HG03103 (cell line): ENCODE measurements around the gene ZNF211.

ENCODE experiments used
- ATAC-seq: cut with Tn5 transposase; IDR thresholded peaks from one replicate; pipeline ENCODE4 v1.9.1; 2021; ENCODE audit warnings: low read depth; ENCODE audit not compliant: unreplicated experiment

ZNF211 gene

DNA sequence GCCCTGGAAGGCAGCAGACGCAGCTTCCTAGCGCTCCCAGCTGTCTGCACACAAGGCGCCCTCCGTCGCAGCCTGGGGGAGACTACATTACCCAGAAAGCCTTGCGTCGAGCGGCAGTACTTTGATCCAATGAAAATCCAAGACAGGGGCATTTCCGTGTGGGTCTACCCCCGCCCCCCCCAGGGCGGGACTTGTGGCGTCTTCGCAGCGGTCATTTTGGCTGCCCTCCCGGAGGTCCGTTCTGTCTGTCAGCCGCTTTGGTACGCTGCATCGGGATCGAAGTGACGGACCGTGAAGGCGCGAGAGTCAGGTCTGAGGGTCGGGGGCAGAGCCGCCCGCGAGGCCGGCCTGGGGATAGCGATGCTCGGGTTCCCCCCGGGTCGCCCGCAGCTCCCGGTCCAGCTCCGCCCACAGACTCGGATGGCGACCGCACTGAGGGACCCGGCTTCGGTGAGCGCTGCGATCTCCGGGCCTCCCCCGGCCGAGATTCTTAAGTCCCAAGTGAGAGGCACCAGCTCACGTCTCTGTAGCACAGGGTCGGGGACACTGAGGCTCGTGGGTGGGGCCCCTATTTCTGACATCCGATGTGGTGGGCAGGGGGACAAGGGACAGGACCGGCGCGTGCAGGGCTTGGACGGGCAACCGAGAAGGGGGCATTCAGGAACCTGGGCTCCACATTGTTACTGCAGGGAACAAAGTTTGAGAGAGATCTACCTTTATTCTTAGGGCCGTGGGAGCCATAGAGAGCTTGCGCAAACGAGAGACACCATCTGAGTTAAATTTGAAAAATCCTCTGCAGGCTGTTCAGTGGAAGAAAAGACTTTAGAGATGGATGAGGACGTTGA lies at the start of gene ZNF211:
Gene ZNF211 (plus strand): TSS at position 182 of the 845 bp plus-strand sequence. CDS start 179 bp downstream, at position 361.
- peak; percentile 97 for ATAC-seq

DNA sequence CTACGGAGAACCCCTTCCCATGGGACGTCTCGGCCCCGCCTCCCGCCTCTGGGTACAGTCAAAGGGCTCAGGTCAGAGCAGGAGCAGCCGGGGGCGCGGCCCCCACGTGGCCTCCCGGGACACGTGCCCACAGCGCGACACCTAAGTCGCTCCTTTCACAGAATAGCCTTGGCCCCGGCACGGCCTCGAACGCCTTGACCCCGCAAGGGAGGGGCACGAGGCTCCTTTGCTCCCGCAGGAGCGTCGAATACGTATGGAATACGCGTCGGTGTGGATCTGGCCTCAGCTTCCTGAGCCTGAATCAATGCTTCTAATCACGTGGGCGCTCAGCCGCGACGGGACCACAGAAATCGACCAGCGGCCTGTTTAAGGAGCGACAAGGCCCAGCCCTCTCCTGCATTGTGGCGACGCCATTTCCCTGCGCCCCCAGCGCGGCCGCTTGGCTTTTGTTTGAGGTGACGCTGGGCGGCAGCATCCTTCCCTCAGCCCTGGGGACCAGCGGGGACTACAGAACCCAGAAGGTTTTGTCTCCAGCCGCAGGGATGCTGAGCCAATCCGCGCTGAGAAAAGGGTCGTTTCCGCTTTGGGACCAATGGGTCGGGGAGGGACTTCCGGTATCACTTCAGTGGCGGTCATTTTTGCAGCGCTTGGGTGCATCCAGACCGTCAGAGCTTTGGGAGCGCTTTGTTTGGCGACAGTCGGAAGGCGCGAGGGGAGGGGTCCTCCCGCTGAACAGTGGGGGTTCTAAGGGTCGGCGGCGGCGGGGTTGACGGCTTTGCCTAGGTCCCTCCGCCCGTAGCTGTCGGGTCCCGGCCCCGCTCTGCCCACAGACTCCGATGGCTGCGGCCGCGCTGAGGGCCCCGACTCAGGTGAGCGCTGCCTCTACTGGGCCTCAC lies 49.2 kb upstream of the ZNF211 start, which contains the start of gene ZIK1:
Gene ZIK1 (plus strand): TSS at position 625 of the 896 bp plus-strand sequence. CDS start 212 bp downstream, at position 837.
- peak; percentile 85 for ATAC-seq

DNA sequence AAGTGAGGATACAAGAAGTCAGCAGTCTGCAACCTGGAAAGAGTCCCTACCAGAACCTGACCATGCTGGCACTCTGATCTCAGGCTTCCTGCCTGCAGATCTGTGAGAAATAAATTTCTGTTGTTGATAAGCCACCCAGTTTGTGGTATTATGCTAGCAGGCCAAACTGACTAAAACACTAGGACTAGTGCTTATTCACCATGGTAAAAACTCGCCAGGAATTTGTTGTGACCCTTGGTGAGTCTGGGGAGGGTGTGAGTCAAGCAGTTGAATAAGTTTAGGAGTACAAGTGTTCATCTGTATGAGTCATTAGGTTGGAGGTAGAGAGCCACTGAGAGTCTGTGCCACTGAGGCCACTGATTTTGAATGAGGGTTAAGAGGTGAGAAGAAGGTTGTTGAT lies 45.4 kb upstream of the ZNF211 start:
- ATAC-seq, result no peak

DNA sequence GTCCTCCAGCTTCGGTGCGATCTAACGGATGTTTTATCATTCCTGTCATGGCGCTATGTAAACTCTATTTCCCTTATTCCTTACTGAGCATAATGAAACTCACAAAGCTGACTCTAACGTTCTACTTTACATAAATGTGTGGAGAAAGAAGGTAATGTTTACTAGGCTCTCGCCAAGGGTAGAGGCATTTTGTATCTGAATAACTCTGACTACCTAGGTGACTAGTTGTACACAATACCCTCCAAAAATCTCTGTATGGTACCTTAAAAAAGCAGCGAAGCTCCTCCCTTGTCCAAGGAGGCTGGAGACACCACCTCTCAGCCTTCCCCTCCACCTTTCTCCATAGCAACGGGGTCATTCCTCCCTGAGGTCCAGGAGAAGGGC lies 33.6 kb upstream of the ZNF211 start:
- ATAC-seq, result peak; percentile 8

DNA sequence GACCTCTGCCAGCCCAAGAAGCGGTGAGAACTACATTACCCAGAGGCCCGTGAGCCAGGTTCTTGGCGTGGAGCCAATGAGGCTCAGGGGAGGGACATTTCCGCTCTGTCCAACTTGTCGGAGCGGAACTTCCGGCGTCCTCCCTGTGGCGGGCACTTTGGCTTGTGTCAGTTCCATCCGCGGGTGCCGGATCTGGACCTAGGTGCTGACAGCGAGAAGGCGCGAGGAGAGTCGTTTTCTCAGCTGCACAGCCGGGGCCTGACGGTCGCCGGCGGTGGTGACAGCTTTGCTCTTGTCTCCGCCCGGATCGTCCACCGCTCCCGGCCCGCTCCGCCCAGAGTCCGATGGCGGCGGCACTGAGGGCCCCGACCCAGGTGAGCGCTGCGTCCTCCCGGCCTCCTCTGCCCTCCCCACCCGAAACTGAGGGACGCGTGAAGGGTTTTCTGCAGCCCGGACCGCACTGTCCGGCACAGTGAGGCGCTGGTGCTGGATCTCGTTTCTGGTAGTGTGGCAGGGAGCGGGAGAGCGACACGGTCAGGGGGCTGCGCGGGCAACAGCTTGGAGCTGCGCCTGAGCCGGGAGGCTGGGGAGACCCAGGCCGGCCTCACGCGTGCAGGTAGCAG lies 33.1 kb upstream of the ZNF211 start, which contains the start of gene ZNF530:
Gene ZNF530 (plus strand): TSS at position 125 of the 623 bp plus-strand sequence. CDS start 4,461 bp downstream, outside the sequence.
- peak; percentile 93 for ATAC-seq

DNA sequence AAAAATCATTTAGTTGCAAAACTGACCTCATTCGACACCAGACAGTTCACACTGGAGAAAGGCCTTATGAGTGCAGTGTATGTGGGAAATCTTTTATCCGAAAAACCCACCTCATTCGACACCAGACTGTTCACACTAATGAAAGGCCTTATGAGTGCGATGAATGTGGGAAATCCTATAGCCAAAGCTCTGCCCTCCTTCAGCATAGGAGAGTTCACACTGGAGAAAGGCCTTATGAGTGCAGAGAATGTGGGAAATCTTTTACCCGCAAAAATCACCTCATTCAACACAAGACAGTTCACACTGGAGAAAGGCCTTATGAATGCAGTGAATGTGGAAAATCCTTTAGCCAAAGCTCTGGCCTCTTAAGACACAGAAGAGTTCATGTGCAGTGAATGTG lies 26.0 kb upstream of the ZNF211 start:
- ATAC-seq, result no peak

DNA sequence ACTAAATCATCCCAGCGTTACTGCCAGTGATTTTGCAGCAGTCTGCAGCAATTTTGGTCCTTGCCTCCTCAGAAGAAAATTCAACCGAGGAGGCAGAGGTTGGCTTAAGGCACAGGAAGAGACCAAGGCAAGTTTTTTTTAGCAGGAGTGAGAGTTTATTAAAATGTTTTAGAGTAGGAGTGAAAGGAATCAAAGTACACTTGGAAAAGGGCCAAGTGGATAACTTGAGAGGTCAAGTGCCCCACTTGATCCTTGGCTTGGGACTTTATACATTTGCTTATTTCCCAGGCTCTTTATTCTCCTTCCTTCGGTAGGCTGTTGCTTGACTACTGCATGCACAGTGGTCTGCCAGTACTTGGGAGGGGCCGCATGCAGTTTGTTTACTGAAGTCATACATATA lies 21.9 kb upstream of the ZNF211 start:
- no peak for ATAC-seq

DNA sequence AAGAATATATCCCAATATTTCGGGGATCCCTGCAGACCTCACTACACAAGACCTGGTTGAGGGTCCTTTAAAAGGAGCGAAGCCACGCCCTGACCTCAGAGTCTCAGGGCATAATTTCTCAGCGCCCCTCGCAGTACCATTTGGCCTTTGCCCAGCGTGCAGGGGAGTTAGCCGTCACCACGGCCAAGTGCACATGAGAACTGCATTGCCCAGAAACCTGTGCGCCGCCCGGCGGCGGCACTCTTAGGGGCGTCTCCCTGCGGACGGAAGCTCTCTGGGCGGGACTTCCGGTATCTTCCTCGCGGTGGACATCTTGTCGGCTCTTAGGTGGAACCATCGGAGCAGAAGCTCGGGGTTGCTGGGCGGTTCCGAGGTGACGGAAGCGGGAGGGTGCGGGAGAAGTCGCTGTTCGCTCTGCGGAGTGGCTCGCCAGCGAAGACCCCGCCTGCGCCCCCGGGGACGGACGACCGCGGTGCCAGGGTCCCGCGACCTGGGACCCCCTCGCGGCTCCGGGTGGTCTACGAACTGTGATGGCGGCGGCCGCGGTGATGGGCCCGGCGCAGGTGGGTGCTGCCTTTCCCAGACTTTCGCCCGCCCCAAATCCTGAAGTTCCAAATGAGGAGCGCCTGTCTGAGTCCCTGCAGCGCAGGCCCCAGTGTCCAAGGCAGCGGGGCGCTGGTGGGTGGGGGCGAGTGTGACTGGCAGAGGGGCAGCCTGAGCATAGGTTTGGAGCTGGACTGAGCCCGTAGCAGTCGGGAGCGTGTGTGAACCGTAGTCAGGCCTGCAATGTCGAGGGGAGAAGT lies 18.8 kb upstream of the ZNF211 start, which contains the start of gene ZNF134:
Gene ZNF134 (plus strand): TSS at position 302 of the 803 bp plus-strand sequence. CDS start 5,227 bp downstream, outside the sequence.
- ATAC-seq, result peak; percentile 92

DNA sequence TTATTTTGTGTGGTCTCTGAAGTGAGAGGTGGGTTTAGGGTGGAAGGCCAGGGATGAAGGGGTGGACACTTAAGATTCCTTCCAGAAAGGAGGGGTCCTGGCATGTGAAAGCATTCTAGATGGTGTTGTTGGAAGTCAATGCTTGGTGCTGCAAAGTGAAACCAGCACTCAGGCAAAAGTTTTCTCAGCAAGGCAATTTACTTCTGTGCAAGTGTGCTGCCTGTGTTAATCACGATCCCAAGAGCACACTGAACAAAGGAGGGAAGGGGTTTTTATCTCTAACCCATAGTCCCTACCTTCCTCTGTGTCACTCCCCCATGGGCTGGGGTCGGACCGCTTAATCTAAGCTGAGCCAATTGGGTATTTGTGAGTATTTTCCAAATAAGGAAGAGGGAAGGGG lies 17.6 kb upstream of the ZNF211 start:
- no peak for ATAC-seq

DNA sequence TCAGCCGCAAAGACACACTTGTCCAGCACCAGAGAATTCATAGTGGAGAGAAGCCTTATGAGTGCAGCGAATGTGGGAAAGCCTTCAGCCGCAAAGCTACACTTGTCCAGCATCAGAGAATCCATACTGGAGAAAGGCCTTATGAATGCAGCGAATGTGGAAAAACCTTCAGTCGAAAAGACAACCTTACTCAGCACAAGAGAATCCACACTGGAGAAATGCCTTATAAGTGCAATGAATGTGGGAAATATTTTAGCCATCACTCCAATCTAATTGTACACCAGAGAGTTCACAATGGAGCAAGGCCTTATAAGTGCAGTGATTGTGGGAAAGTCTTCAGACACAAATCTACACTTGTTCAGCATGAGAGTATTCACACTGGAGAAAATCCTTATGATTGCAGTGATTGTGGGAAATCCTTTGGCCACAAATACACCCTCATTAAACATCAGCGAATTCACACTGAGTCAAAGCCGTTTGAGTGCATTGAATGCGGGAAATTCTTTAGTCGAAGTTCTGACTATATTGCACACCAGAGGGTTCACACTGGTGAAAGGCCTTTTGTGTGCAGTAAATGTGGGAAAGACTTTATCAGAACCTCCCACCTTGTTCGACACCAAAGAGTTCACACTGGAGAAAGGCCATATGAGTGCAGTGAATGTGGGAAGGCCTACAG lies 12.2 kb upstream of the ZNF211 start:
- ATAC-seq, result no peak

DNA sequence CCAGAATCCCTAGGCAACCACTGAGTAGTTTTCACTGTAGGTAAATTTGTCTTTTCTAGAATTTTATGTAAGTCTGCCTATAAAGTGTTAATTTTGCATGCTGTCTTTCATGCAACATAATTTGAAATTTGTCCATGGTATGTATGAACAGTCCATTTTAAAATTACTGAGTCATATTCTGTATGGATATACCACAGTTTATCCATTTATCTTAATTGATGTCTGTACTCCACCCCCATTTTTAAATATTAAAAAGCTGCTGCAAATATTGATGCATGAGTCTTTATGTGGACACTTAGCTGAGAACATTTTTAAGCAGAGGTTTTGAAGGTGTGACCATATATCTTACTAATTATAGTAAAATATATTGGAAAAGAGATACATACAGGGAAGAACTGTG lies 9.9 kb upstream of the ZNF211 start:
- no peak for ATAC-seq

DNA sequence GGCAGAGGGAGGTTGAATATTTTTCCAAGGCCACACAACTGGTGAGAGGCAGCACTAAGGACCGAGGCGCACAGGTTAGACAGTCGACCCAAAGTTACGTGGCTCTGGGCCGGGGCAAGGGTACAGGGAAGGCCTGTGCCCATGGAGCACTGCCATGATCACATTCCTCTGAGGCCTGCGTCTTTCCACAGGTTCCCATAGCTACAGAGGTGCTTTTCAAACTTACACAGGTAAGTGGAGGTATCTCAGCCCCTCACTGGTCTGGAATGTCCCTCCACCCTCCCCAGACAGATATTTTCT lies 814 bp downstream of the ZNF211 start:
- ATAC-seq, result no peak

DNA sequence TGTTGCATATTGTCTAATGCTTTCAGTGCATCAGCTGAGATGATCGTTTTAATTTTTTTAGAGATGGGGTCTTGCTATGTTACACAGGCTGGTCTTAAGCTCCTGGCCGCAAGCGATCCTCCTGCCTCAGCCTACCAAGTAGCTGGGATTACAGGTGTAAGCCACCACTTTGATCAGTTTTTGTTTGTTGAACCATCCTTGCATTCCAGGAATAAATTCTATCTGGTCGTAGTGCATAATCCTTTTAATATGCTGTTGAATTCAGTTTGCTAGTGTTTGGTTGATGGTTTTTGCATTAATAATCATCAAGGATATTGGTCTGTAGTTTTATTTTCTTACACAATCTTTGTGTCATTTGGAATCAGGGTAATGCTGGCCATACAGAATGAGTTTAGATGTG lies 4.4 kb downstream of the ZNF211 start:
- no peak for ATAC-seq

DNA sequence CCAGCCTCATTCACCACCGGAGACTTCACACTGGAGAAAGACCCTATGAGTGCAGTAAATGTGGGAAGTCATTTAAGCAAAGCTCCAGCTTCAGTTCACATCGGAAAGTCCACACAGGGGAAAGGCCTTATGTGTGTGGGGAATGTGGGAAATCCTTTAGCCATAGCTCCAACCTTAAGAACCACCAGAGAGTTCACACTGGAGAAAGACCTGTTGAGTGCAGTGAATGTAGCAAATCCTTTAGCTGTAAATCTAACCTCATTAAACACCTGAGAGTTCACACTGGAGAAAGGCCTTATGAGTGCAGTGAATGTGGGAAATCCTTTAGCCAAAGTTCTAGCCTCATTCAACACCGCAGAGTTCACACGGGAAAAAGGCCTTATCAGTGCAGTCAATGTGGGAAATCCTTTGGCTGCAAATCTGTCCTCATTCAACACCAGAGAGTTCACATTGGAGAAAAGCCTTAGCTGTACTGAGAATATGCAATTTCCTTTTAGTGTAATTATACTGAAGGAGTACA lies 8.8 kb downstream of the ZNF211 start:
- ATAC-seq, result no peak

DNA sequence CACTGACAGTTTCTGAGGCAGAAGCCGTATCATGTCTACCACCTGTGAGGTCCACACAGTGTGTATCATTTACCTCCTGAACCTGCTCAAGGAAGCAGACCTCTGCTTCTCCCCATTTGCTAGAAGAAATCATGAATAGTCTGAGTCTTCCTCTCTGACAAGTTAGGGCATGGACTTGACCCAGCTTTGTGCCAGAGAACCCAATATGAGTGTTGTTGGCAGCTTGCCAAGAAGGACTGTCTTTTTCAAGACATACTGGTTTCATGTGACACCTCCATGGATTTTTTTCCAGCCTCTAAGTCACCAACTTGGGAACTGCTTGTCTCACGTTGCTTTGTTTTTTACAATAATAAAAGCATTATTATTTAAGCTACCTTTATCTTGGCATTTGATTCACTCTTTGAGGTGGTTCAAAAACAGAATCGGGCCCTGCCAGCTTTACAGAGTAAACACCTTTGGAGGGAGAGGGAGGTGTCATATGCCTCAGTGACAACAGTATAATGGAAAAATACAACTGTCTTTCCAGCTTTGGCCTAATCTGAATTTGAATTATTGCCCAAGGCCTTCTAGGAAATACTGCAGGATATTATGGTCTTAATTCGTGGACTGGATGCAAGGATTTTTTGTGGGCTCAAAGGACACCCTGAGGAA lies 9.6 kb downstream of the ZNF211 start:
- no peak for ATAC-seq

DNA sequence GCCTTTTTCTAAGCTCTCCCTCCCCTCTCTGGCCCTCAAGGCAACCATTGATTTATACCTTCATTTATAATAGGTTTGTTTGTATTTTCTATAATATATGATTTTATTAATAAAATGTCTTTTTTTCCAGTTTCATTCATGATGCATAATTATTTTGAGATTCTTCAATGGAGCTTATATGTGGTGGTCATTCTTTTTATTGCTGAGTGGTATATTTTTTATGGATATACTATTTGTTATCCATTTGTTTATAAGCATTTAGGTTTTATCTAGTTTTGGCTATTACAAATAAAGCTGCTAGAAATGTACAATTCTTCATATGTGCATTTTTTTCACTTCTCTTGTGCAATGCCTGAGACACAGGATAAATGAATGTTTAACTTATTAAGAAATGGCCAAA lies 10.8 kb downstream of the ZNF211 start:
- ATAC-seq, result no peak

DNA sequence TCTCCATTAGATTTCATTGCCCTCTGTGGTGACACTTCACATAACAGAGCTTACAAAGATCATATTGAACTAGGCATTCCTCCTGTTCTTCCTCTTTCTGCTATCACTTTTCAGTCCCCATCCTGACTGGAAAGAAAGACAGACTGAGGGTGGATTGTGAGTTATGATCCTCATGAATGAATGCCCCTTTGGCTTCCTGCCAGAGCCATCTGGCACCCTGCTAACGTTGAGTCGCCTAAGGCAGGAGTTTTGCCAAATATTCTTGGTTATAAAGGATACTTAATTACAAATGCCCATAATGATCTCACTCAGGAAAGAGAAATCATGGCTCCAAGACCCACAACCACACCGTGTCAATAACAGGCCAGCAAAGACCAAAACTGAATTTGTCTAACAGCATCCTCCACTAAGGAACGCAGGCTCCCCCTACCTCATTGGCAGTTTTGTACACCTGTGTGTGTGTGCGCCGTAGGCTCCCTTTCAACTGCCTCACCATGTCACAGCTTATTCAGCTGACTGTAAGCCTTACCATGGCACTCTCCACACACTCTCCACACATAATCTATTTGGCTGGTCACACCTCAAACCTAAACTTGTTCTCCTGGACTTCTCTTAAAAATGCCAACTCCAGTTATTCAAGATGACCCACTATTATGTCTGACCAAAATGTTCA lies 15.5 kb downstream of the ZNF211 start:
- ATAC-seq, result no peak

DNA sequence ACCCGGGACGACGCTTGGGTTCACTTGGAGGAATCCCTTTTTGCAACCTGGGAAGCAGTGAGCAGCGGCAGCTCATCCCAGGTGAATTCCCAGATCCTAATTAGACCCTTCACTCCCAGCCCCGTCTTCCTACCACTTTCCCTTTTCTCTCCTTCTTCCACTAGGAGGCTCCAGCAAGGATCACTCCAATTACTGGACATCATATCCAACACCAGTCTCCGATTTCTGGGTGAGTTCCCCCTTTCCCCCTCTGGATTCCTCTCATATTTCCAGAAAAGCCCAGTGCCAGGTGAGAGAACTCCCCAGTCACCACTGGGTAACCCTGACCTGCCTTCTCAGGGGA lies 18.7 kb downstream of the ZNF211 start:
- no peak for ATAC-seq
